H1 (cell line): ENCODE results near the gene PRPF4. TPM values are rescaled to one million over a fixed set of nuclear protein-coding genes. Genes with fewer than 3 reads are reported as not detected.

Experiments
- CTCF ChIA-PET: fragments of 300-600 bp; sonication (Branson Sonifier 250); formaldehyde crosslinking; loops from one replicate; lab custom pipeline; 2021; ENCODE audit not compliant: partially characterized antibody; lab: Charles Lee
- POLR2A ChIA-PET: fragments of 300-600 bp; sonication (Branson Sonifier 250); formaldehyde crosslinking; loops from one replicate; lab custom pipeline; 2021; ENCODE audit warnings: inconsistent platforms; ENCODE audit not compliant: partially characterized antibody; lab: Charles Lee
- DNase-seq, 2 experiments: peaks; one replicate each; pipeline versions ENCODE4 v3.0.0 to v3.0.0-alpha.2; 2010 to 2022; ENCODE audit warnings: low spot score in 2 of 2, low read depth in 1 of 2, mixed read lengths in 1 of 2
- FAIRE-seq: peaks from 2 replicates; lab custom pipeline; 2011; peaks lifted over from hg19 to GRCh38; lab: Jason Lieb, UNC
- H2AFZ ChIP-seq: 2 replicates; pipeline ENCODE4 v1.8.1; 2012; ENCODE audit warnings: low read length, inconsistent platforms
- H2AK5ac ChIP-seq: 2 replicates; pipeline ENCODE4 v1.6.1; 2013; ENCODE audit warnings: low read depth, low read length
- H2BK120ac ChIP-seq: replicated peaks from 2 replicates; pipeline ENCODE3; 2013; ENCODE audit warnings: low read depth, low read length, inconsistent platforms
- H2BK12ac ChIP-seq: 2 replicates; pipeline ENCODE4 v1.6.1; 2013; ENCODE audit warnings: low read depth, low read length
- H2BK15ac ChIP-seq: 2 replicates; pipeline ENCODE4 v1.6.1; 2013; ENCODE audit warnings: low read length
- H2BK20ac ChIP-seq: 2 replicates; pipeline ENCODE4 v1.6.1; 2013; ENCODE audit warnings: low read length
- H2BK5ac ChIP-seq: 2 replicates; pipeline ENCODE4 v1.6.1; 2013; ENCODE audit warnings: low read depth, low read length
- H3K14ac ChIP-seq: 2 replicates; pipeline ENCODE4 v1.6.1; 2013; ENCODE audit warnings: inconsistent platforms; ENCODE audit not compliant: insufficient read length
- H3K18ac ChIP-seq: 2 replicates; pipeline ENCODE4 v1.6.1; 2013; ENCODE audit warnings: low read length; ENCODE audit errors: extremely low read depth
- H3K23ac ChIP-seq: 2 replicates; pipeline ENCODE4 v1.6.1; 2013; ENCODE audit warnings: inconsistent platforms; ENCODE audit not compliant: insufficient read length
- H3K23me2 ChIP-seq: 2 replicates; pipeline ENCODE4 v1.6.1; 2013; ENCODE audit warnings: low read depth, low read length
- H3K27ac ChIP-seq: 2 replicates; pipeline ENCODE4 v1.6.1; 2011; ENCODE audit warnings: low read depth, low read length, inconsistent platforms
- H3K27me3 ChIP-seq, 4 experiments: replicated peaks in 1 of 4; 1 replicate in 1 of 4; 2 replicates in 3 of 4; pipeline versions ENCODE4 v1.6.1 to v1.8.1; 2011 to 2013; ENCODE audit warnings: low read length in 3 of 4, mild to moderate bottlenecking in 3 of 4, inconsistent platforms in 2 of 4, mixed read lengths in 2 of 4, moderate library complexity in 1 of 4; ENCODE audit not compliant: control insufficient read depth in 3 of 4, insufficient read depth in 3 of 4; ENCODE audit errors: extremely low read depth in 1 of 4
- H3K36me3 ChIP-seq, 4 experiments: 2 replicates each; pipeline versions ENCODE4 v1.6.1 to v1.8.1; 2011 to 2013; ENCODE audit warnings: mild to moderate bottlenecking in 4 of 4, low read length in 3 of 4, moderate library complexity in 2 of 4, control low read depth in 1 of 4, inconsistent platforms in 1 of 4; ENCODE audit not compliant: insufficient read depth in 4 of 4, control insufficient read depth in 2 of 4
- H3K4ac ChIP-seq: replicated peaks from 2 replicates; pipeline ENCODE3; 2013; ENCODE audit warnings: low read length, low read depth, mixed read lengths, inconsistent platforms; ENCODE audit not compliant: insufficient read length
- H3K4me1 ChIP-seq, 4 experiments: replicated peaks in 1 of 4; 1 replicate in 1 of 4; 2 replicates in 3 of 4; pipeline versions ENCODE4 v1.6.1 to v1.8.1; 2011 to 2013; ENCODE audit warnings: low read length in 3 of 4, inconsistent platforms in 2 of 4, mixed read lengths in 1 of 4; ENCODE audit not compliant: insufficient read depth in 4 of 4, control insufficient read depth in 3 of 4
- H3K4me2 ChIP-seq, 2 experiments: 2 replicates each; pipeline versions ENCODE4 v1.6.1 to v1.8.1; 2011 to 2013; ENCODE audit warnings: low read depth in 2 of 2, low read length in 2 of 2, control low read depth in 1 of 2, inconsistent platforms in 1 of 2, mild to moderate bottlenecking in 1 of 2; ENCODE audit not compliant: insufficient read depth in 1 of 2
- H3K4me3 ChIP-seq, 4 experiments: fragments of 200-600, 300-600 bp in 1 of 4; sonication (generic), shearing (Covaris generic), sonication (Bioruptor Twin) in 1 of 4; 2 replicates each; pipeline versions ENCODE4 v1.5.1 to v1.8.1; 2011 to 2016; ENCODE audit warnings: low read length in 4 of 4, low read depth in 3 of 4, control low read depth in 2 of 4, inconsistent platforms in 2 of 4, mild to moderate bottlenecking in 2 of 4, mixed read lengths in 1 of 4, moderate library complexity in 1 of 4; ENCODE audit not compliant: insufficient read depth in 2 of 4; ENCODE audit errors: extremely low read depth in 1 of 4
- H3K56ac ChIP-seq: replicated peaks from 2 replicates; pipeline ENCODE3; 2013; ENCODE audit warnings: low read depth, mild to moderate bottlenecking, mixed read lengths, low read length, inconsistent platforms; ENCODE audit not compliant: insufficient read length
- H3K79me1 ChIP-seq: 2 replicates; pipeline ENCODE4 v1.6.1; 2013; ENCODE audit warnings: low read depth, low read length, control low read depth
- H3K79me2 ChIP-seq, 2 experiments: 2 replicates each; pipeline versions ENCODE4 v1.6.1 to v1.8.1; 2012 to 2013; ENCODE audit warnings: low read length in 2 of 2, mild to moderate bottlenecking in 2 of 2, inconsistent platforms in 1 of 2; ENCODE audit not compliant: insufficient read depth in 2 of 2, control insufficient read depth in 1 of 2
- H3K9ac ChIP-seq, 4 experiments: replicated peaks in 1 of 4; 1 replicate in 1 of 4; 2 replicates in 3 of 4; pipeline versions ENCODE4 v1.6.1 to v1.8.1; 2011 to 2013; ENCODE audit warnings: low read depth in 3 of 4, low read length in 3 of 4, control low read depth in 2 of 4, mild to moderate bottlenecking in 2 of 4, moderate library complexity in 2 of 4, inconsistent platforms in 1 of 4; ENCODE audit errors: extremely low read depth in 1 of 4
- H3K9me3 ChIP-seq, 2 experiments: 2 replicates each; pipeline versions ENCODE4 v1.6.1 to v1.8.1; 2012 to 2013; ENCODE audit warnings: mild to moderate bottlenecking in 2 of 2, moderate library complexity in 2 of 2, control low read depth in 1 of 2, inconsistent platforms in 1 of 2, low read depth in 1 of 2, low read length in 1 of 2, mixed read lengths in 1 of 2; ENCODE audit not compliant: insufficient read depth in 2 of 2
- H4K20me1 ChIP-seq, 2 experiments: replicated peaks in 1 of 2; 2 replicates each; pipeline versions ENCODE3 to v1.8.1; 2011 to 2013; ENCODE audit warnings: inconsistent platforms in 2 of 2, low read length in 2 of 2, mild to moderate bottlenecking in 1 of 2; ENCODE audit not compliant: insufficient read depth in 2 of 2, control insufficient read depth in 1 of 2
- H4K5ac ChIP-seq: 2 replicates; pipeline ENCODE4 v1.6.1; 2013; ENCODE audit warnings: low read length, low read depth, mixed read lengths, inconsistent platforms; ENCODE audit not compliant: insufficient read length
- H4K8ac ChIP-seq: 2 replicates; pipeline ENCODE4 v1.8.0; 2013; ENCODE audit warnings: mild to moderate bottlenecking, moderate library complexity, low read length, inconsistent platforms; ENCODE audit not compliant: insufficient read depth; ENCODE audit errors: extremely low read depth
- H4K91ac ChIP-seq: replicated peaks from 2 replicates; pipeline ENCODE3; 2013; ENCODE audit warnings: low read length, mixed read lengths, inconsistent platforms; ENCODE audit not compliant: insufficient read length
- CHD1 ChIP-seq: IDR thresholded peaks from 2 replicates; pipeline ENCODE4 v1.6.1; 2012; ENCODE audit warnings: low read depth, low read length, improper control_type of control experiment
- RBBP5 ChIP-seq: IDR thresholded peaks from 2 replicates; pipeline ENCODE4 v1.7.1; 2012; ENCODE audit warnings: low read depth, mild to moderate bottlenecking, inconsistent platforms, low read length, moderate library complexity, borderline replicate concordance
- WGBS, 2 experiments: shearing (Covaris generic) in 1 of 2; methylation state at CpG; one replicate each; pipeline versions ENCODE4 v1.1.6 to v1.1.7; 2013 to 2015; ENCODE audit warnings: low lambda C conversion rate in 2 of 2, mixed read lengths in 2 of 2, inconsistent platforms in 1 of 2, low coverage in 1 of 2, missing lambda C conversion rate in 1 of 2; ENCODE audit not compliant: insufficient replicate concordance in 2 of 2, insufficient coverage in 1 of 2, insufficient read length in 1 of 2; ENCODE audit errors: extremely low coverage in 1 of 2, missing lambda C conversion rate in 1 of 2; 5-methylcytosine and 5-hydroxymethylcytosine counted together
- polyA plus RNA-seq, 7 experiments: library from polyadenylated mRNA; depleted of rRNA in 3 of 7; stranded (reverse) in 5 of 7; unstranded in 2 of 7; fragments of >200 nt in 5 of 7; fragments of 200-250 nt in 2 of 7; gene quantifications; 1 replicate in 5 of 7; 2 replicates in 1 of 7; 4 replicates in 1 of 7; pipeline versions ENCODE4 v1.2.1 to v1.2.3, GENCODE V29; 2011 to 2013; ENCODE audit warnings: missing spikeins in 2 of 7, mixed read lengths in 2 of 7
- total RNA-seq: library from RNA; stranded (reverse); fragmentation: NEBNext Ultra II Directional; extraction: Animal tissue kit (Norgen Biotek cat#: 25700); gene quantifications from 2 replicates; pipeline ENCODE4 v1.2.1, GENCODE V29; 2021

PRPF4 gene
- total and polyA plus RNA-seq, 2 of the 8 experiments (the other 6 are each of a cell fraction or from before 2014, with no cell fraction given): 15.2 to 33.4 TPM

- Histone ChIP-seq H3K36me3 (no peaks in the 10 kb centered on the region), H4K91ac (no peak overlapping the region), H2BK15ac (no peak overlapping the region), H2BK5ac (no peak overlapping the region), H3K4ac (no peak overlapping the region), H4K5ac (no peak overlapping the region), H3K14ac (no peak overlapping the region), H3K18ac (no peak overlapping the region), H3K27ac (no peak overlapping the region), H2BK120ac (no peak overlapping the region), H3K4me1 (no peaks in the 10 kb centered on the region), H3K9me3 (no peaks in the 10 kb centered on the region), H3K23ac (no peak overlapping the region), H3K23me2 (no peaks in the 10 kb centered on the region; the same call in 1 of the 2 replicates), H3K79me1 (no peaks in the 10 kb centered on the region), H2AFZ (no peak overlapping the region), H2BK20ac (no peak overlapping the region), H3K56ac (no peak overlapping the region), H4K20me1 (no peaks in the 10 kb centered on the region), H4K8ac (no peak overlapping the region), H2AK5ac (no peak overlapping the region), H3K27me3 (peaks cover 0 to 2% (median 0%) of the 10 kb centered on the region in 4 experiments; a peak in 2 of 7 replicates), H3K79me2 (no peaks in the 10 kb centered on the region), H3K9ac (no peak overlapping the region), H2BK12ac (no peak overlapping the region), H3K4me2 (no peak overlapping the region), H3K4me3 (no peak overlapping the region)
- TF ChIP-seq CHD1 (no peak), RBBP5 (no peak)
- FAIRE-seq (no peak), DNase-seq (no peak)
- ChIA-PET CTCF (interaction anchor here (0.5 to 1.9 kb wide), 3 partner anchors 10 to 66 kb away, joined by 3 to 4 read pairs (median 3); no protein-coding TSS in a partner anchor), POLR2A (no interaction called here)
- WGBS, 2 experiments: 86% methylated on average over 4 of the region's 4 CpGs; no CpG with 5 or more reads in 1 of the 2 experiments
These were observed 40.6 kb downstream of the PRPF4 start for GRCh38 chr9:113316030-113316429.
